Measurements from ENCODE around the gene LPAR3. TPM values are rescaled to one million over a fixed set of nuclear protein-coding genes. Genes with fewer than 3 reads are reported as not detected.

The LPAR3 gene
- total RNA-seq, 1 donor from 2014 or later, result under 0.01 TPM

GRCh38 chr1:84776639-84777038 lies 116.4 kb downstream of the LPAR3 start:
- DNase-seq (ENCODE audit: low read depth in 2 of 2), result no peak

- DNase-seq (ENCODE audit: low read depth in 2 of 2), result no peak
Measured at GRCh38 chr1:84775535-84775920, 117.5 kb downstream of the LPAR3 start.

GRCh38 chr1:84774669-84775534 lies 118.1 kb downstream of the LPAR3 start:
- DNase-seq (ENCODE audit: low read depth in 2 of 2), result no peak

- no peak for DNase-seq (ENCODE audit: low read depth in 2 of 2)
Measured at GRCh38 chr1:84773933-84774497, 119.0 kb downstream of the LPAR3 start.

GRCh38 chr1:84773195-84773594 lies 119.8 kb downstream of the LPAR3 start:
- no peak for DNase-seq (ENCODE audit: low read depth in 2 of 2)

- peak; percentile 61 to 74 for DNase-seq (ENCODE audit: low read depth in 2 of 2)
Measured at GRCh38 chr1:84772428-84772943, 120.5 kb downstream of the LPAR3 start.

GRCh38 chr1:84771895-84772294 lies 121.1 kb downstream of the LPAR3 start:
- no peak for DNase-seq (ENCODE audit: low read depth in 2 of 2)

GRCh38 chr1:84770481-84770880 lies 122.5 kb downstream of the LPAR3 start:
- DNase-seq (ENCODE audit: low read depth in 2 of 2), result no peak

GRCh38 chr1:84769636-84770035 lies 123.4 kb downstream of the LPAR3 start:
- DNase-seq (ENCODE audit: low read depth in 2 of 2), result no peak

- DNase-seq (ENCODE audit: low read depth in 2 of 2), result no peak
Measured at GRCh38 chr1:84768634-84769033, 124.4 kb downstream of the LPAR3 start.

GRCh38 chr1:84763912-84764680 lies 128.9 kb downstream of the LPAR3 start:
- no peak for DNase-seq (ENCODE audit: low read depth in 2 of 2)

GRCh38 chr1:84762664-84763063 lies 130.3 kb downstream of the LPAR3 start:
- DNase-seq (ENCODE audit: low read depth in 2 of 2), result no peak

Other genes starting within 250 kb of the LPAR3 start
- 1.3 and 1.4 TPM in 2 replicates for gene SSX2IP, start 202.7 kb downstream of the LPAR3 start, total RNA-seq
- gene MCOLN2, start 103.9 kb upstream of the LPAR3 start, total RNA-seq, result not detected in 2 replicates
- not detected in 2 replicates for gene MCOLN3, start 155.3 kb upstream of the LPAR3 start, total RNA-seq